ENCODE results near the gene SOHLH1. TPM values are rescaled to one million over a fixed set of nuclear protein-coding genes. Genes with fewer than 3 reads are reported as not detected.
"Not testable (repeated sequence)": the region's sequence is repeated elsewhere in the genome, so short reads cannot be mapped to it uniquely, and the experiment has no call there.

The SOHLH1 gene
- total RNA-seq, 4 donors from 2014 or later, result not detected

DNA sequence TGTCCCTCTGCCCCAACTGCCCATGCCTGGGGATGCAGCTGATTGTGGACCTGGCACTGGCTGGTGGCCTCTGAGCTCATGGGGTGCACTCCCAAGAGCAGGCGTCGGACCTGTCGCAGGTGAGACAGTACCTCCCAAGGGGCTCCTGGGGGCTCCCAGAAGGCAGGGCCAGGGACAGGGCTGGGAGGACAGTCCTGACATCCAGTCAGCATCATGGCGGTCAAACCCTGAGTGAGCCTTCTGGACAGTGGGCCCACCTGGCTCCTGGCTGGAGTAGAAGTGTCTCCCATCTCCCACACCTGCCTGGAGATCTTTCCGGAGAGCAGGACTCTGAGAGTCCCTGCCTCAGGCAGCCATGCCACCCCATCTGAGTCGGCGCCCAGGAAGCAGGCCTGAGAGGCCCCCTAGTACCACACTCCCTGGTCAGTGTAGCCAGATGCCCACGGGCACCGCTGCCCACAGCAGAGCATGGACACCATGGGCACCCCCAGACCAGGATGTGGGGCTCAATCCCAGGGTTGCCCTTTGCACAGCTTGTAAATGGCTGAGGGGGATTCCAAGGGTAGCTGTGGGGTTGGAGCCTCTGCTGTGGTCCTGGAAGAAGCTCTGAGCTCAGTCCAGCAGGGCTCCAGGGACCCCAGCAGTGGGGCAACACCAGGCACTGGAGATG, 29.5 kb downstream of the SOHLH1 start:
- Histone ChIP-seq H3K36me3 (no peaks in the 10 kb centered on the region), H3K4me3 (no peak overlapping the region), H3K27ac (no peak overlapping the region), H3K4me1 (no peaks in the 10 kb centered on the region), H3K9me3 (peaks cover 0 to 17% (median 0%) of the 10 kb centered on the region in 4 donors), H3K27me3 (no peaks in the 10 kb centered on the region)
- DNase-seq (ENCODE audit: low spot score in 2 of 2), result no peak
- 80 to 95% methylated on average over 3 to 9 of the region's 9 CpGs for WGBS, 2 donors
- no peak for TF ChIP-seq EP300 (IDR thresholded peaks at IDR 0.05)
- TF ChIP-seq, protein P1, sequence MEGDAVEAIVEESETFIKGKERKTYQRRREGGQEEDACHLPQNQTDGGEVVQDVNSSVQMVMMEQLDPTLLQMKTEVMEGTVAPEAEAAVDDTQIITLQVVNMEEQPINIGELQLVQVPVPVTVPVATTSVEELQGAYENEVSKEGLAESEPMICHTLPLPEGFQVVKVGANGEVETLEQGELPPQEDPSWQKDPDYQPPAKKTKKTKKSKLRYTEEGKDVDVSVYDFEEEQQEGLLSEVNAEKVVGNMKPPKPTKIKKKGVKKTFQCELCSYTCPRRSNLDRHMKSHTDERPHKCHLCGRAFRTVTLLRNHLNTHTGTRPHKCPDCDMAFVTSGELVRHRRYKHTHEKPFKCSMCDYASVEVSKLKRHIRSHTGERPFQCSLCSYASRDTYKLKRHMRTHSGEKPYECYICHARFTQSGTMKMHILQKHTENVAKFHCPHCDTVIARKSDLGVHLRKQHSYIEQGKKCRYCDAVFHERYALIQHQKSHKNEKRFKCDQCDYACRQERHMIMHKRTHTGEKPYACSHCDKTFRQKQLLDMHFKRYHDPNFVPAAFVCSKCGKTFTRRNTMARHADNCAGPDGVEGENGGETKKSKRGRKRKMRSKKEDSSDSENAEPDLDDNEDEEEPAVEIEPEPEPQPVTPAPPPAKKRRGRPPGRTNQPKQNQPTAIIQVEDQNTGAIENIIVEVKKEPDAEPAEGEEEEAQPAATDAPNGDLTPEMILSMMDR (IDR thresholded peaks at IDR 0.05), result no peak
- no peak for TF ChIP-seq POLR2A (IDR thresholded peaks at IDR 0.05)

DNA sequence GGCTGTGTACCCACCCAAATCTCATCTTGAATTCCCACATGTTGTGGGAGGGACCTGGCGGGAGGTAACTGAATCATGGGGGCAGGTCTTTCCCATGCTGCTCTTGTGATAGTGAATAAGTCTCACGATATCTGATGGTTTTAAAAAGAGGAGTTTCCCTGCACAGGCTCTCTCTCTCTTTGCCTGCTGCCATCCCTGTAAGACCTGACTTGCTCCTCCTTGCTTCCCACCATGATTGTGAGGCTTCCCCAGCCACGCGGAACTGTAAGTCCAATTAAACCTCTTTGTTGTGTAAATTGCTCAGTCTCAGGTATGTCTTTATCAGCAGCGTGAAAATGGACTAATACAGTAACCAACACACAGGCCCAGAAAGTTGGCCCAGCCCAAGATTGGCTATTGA, 30.3 kb downstream of the SOHLH1 start:
- not testable (repeated sequence) for H3K27me3 ChIP-seq

DNA sequence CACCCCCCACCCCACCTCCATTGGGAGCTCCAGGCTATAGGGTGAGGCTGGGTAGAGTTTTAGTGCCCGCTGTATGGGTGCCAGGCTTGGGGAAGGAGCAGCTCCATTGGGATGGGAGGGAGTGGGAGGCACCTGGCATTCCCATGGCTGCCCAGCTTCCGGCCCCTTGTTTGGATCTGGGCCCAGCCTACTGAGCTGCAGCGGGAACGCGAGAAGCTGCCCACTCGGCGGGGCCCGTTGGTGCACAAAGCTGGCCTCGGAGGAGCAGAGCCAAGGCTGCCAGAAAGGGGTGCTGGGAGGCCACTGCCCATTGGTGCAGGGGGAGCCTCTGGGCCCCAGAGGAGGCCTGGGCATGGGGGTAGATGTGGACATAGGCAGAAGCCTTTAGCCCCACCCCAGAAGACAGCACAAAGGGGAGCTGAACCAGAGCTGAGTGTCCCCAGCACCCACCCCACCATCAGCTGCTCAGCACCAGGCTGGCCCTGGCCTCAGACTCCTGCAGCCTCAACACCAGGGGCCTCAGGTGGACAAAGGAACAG, 31.7 kb downstream of the SOHLH1 start:
- H3K27me3 ChIP-seq, result no peaks in the 10 kb centered on the region
- peak in 1 of 2 donors; percentile 2 for DNase-seq (ENCODE audit: low spot score in 2 of 2)

More for the DNA sequence above, 30.3 kb downstream of the SOHLH1 start:
- not testable (repeated sequence) for H3K4me1 ChIP-seq; DNase-seq (ENCODE audit: low spot score in 2 of 2); H3K36me3 ChIP-seq; H3K4me3 ChIP-seq; H3K27ac ChIP-seq
- WGBS, 2 donors, result 92 to 94% methylated on average over 5 of the region's 5 CpGs
- H3K9me3 ChIP-seq, result peaks cover 0 to 17% (median 0%) of the 10 kb centered on the region in 4 donors

DNA sequence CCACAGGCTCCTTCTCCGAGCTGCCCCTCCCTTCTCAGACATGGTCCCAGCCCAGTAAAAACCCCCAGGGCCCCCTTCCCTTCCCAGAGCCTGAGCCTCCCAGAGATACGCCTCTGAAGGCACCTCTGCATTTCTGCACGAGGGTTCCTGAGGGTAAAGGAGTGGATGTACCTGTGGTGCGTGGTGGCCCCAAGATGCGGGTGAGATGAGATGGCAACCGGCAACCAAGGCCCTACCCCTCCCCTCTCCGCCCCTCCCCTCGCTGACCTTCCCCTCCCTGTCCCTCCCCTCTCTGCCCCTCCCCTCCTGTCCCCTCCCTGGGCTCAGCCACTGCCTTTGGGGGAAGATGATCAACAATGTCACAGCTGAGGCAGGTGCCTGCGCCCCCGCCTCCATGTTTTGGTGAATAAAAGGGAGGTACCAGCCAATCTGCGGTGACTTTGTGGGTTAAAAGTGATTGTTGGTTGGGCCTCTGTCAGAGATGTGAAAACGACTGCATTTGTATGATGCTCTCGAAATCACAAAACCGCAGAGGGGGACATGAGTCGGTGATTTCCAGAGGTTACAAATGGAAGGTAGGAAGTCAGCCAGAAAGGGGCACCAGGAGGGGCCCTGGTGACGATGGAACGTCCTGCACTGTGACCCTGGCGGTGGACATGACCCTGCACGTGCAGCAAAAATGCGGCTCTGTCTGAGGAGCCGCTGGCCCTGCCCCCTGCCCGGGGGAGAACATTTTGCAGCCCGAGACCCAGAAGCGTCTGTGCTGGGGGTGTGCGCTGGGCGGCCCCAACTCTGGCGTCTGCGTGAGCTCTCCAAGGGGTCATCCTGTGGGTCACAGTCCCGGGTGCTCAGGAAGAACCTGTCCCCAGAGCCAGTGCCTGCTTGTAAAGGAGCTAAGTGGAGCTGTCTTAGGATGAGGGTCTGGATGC, 32.5 kb downstream of the SOHLH1 start:
- Histone ChIP-seq H3K9me3 (peaks cover 0 to 17% (median 0%) of the 10 kb centered on the region in 4 donors), H3K4me3 (no peak overlapping the region), H3K36me3 (no peaks in the 10 kb centered on the region), H3K27ac (no peak overlapping the region), H3K4me1 (no peaks in the 10 kb centered on the region), H3K27me3 (no peaks in the 10 kb centered on the region)
- TF ChIP-seq POLR2A (IDR thresholded peaks at IDR 0.05), result no peak
- 47 to 52% methylated on average over 28 to 29 of the region's 29 CpGs for WGBS, 2 donors
- peak in 1 of 2 donors; percentile 3 for DNase-seq (ENCODE audit: low spot score in 2 of 2)

More for the DNA sequence above, 31.7 kb downstream of the SOHLH1 start:
- TF ChIP-seq EP300 (IDR thresholded peaks at IDR 0.05) (no peak), POLR2A (IDR thresholded peaks at IDR 0.05) (no peak)
- TF ChIP-seq, protein P1 (IDR thresholded peaks at IDR 0.05), result no peak
- H3K4me1 ChIP-seq, result no peaks in the 10 kb centered on the region
- peaks cover 0 to 17% (median 0%) of the 10 kb centered on the region in 4 donors for H3K9me3 ChIP-seq
- no peak overlapping the region for H3K4me3 ChIP-seq
- no peaks in the 10 kb centered on the region for H3K36me3 ChIP-seq
- no peak overlapping the region for H3K27ac ChIP-seq
- 62 to 77% methylated on average over 6 to 9 of the region's 9 CpGs for WGBS, 2 donors

DNA sequence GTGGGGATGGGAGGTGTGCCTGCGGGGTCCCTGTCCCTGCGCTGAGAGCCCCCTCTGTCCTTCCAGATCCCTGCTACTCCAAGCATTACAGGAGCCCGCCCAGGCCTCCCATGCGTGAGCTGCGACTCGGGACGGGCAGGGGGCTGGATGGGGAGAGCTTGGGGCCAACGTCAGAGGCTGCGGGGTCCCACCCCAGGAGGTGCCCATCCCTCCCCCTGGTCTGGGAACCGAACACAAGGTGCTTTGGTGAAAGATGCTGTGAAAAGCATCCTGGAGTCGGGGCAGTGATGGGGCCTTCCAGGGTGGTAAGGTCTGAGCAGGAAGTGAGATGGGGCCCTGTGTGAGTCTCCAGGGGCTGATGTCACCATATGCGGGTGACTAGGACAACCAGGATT, 33.5 kb downstream of the SOHLH1 start:
- 74 to 79% methylated on average over 3 to 12 of the region's 12 CpGs for WGBS, 2 donors
- no peak overlapping the region for H3K27ac ChIP-seq
- no peaks in the 10 kb centered on the region for H3K36me3 ChIP-seq
- TF ChIP-seq EP300 (IDR thresholded peaks at IDR 0.05) (no peak), POLR2A (IDR thresholded peaks at IDR 0.05) (no peak)
- TF ChIP-seq, protein P1 (IDR thresholded peaks at IDR 0.05), result no peak
- H3K4me3 ChIP-seq, result no peak overlapping the region
- H3K9me3 ChIP-seq, result peaks cover 0 to 10% (median 0%) of the 10 kb centered on the region in 4 donors
- no peaks in the 10 kb centered on the region for H3K4me1 ChIP-seq
- DNase-seq (ENCODE audit: low spot score in 2 of 2), result no peak
- H3K27me3 ChIP-seq, result no peaks in the 10 kb centered on the region

All from tibial nerve (tissue), 4 donors.